ENCODE results near the gene LRRC47. TPM values are rescaled to one million over a fixed set of nuclear protein-coding genes. Genes with fewer than 3 reads are reported as not detected.

LRRC47 gene
- total RNA-seq, 3 donors from 2014 or later, result 31.5 to 34.2 (median 34.2) TPM

GRCh38 chr1:3747903-3748302, 48.4 kb downstream of the LRRC47 start:
- Histone ChIP-seq H3K36me3 (no peaks in the 10 kb centered on the region), H3K9me3 (no peaks in the 10 kb centered on the region), H3K4me3 (peak overlapping the region in 2 of 3 donors; percentile 82 to 86), H3K27ac (no peak overlapping the region), H3K4me1 (no peaks in the 10 kb centered on the region), H3K27me3 (peaks cover 0 to 7% of the 10 kb centered on the region in 2 donors)
- intact Hi-C loops (cut with DNase I; ENCODE audit: low total_unique reads), result no loop called here
- DNase-seq (ENCODE audit: low spot score in 2 of 2), result no peak
- no peak for TF ChIP-seq CTCF (IDR thresholded peaks at IDR 0.05)
- TF ChIP-seq POLR2AphosphoS5 (IDR thresholded peaks at IDR 0.05), result no peak
- no peak for TF ChIP-seq POLR2A (IDR thresholded peaks at IDR 0.05)

GRCh38 chr1:3747522-3747848, 48.8 kb downstream of the LRRC47 start:
- Histone ChIP-seq H3K27ac (peak overlapping the region in 1 of 2 donors; percentile 64), H3K4me1 (no peaks in the 10 kb centered on the region), H3K36me3 (no peaks in the 10 kb centered on the region), H3K4me3 (peak overlapping the region; percentile 82 to 89 (median 86)), H3K27me3 (peaks cover 0 to 4% of the 10 kb centered on the region in 2 donors), H3K9me3 (no peaks in the 10 kb centered on the region)
- TF ChIP-seq POLR2AphosphoS5 (IDR thresholded peaks at IDR 0.05) (no peak), POLR2A (IDR thresholded peaks at IDR 0.05) (no peak), CTCF (IDR thresholded peaks at IDR 0.05) (no peak)
- DNase-seq (ENCODE audit: low spot score in 2 of 2), result no peak
- intact Hi-C loops (cut with DNase I; ENCODE audit: low total_unique reads), result no loop called here

DNA sequence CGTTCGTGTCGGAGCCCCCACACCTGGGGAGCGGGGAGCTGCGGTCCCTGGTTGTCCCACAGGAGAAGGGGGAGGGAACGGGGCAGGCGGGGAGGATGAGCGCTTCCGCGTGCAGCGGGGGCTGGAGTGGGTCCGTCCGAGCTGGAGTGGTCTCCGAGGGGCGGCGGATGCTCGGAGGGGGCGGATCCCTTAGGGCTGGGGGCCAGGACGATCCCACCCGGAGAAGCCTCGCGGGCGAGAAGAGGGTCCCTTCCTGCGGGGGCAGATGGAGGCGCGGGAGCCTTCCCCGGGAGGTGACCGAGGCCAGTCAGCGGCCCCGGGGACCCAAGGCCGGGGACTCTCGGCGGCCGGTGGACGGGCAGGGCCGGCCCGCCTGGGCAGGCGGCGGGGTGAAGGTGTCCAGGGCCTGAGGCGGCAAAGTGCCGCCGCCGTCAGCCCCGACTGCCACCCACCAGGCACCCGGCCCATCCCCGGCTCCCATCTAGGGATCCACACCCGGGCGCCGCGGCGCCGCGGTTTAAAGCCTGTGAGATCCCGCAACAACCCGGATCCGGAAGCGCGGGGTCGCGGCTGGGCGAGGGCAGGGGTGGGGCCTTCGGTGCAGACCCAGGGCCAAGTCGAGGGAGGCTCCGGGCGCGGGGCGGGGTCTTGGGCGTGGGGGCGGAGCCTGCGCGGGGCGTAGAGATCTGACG, 49.3 kb downstream of the LRRC47 start:
- H3K36me3 ChIP-seq, result peaks cover 5% of the 10 kb centered on the region
- DNase-seq (ENCODE audit: low spot score in 2 of 2), result peak; percentile 78 to 88
- H3K27ac ChIP-seq, result peak overlapping the region; percentile 64 to 78
- H3K27me3 ChIP-seq, result no peaks in the 10 kb centered on the region
- no peaks in the 10 kb centered on the region for H3K9me3 ChIP-seq
- TF ChIP-seq CTCF (IDR thresholded peaks at IDR 0.05) (no peak), POLR2A (IDR thresholded peaks at IDR 0.05) (no peak), POLR2AphosphoS5 (IDR thresholded peaks at IDR 0.05) (peak in 1 of 3 donors; percentile 12)
- no peaks in the 10 kb centered on the region for H3K4me1 ChIP-seq
- intact Hi-C loops (cut with DNase I; ENCODE audit: low total_unique reads), result no loop called here
- H3K4me3 ChIP-seq, result peak overlapping the region; percentile 82 to 89 (median 86)

GRCh38 chr1:3746389-3746829, 49.9 kb downstream of the LRRC47 start:
- DNase-seq (ENCODE audit: low spot score in 2 of 2), result no peak
- no peak for TF ChIP-seq POLR2AphosphoS5 (IDR thresholded peaks at IDR 0.05)
- Histone ChIP-seq H3K9me3 (no peaks in the 10 kb centered on the region), H3K36me3 (peaks cover 8% of the 10 kb centered on the region), H3K4me3 (peak overlapping the region; percentile 82 to 89 (median 86)), H3K27me3 (no peaks in the 10 kb centered on the region), H3K4me1 (no peaks in the 10 kb centered on the region), H3K27ac (peak overlapping the region; percentile 64 to 78)
- intact Hi-C loops (cut with DNase I; ENCODE audit: low total_unique reads), result no loop called here

- H3K27me3 ChIP-seq, result no peaks in the 10 kb centered on the region
- DNase-seq (ENCODE audit: low spot score in 2 of 2), result no peak
- peak overlapping the region in 1 of 2 donors; percentile 64 for H3K27ac ChIP-seq
- H3K4me1 ChIP-seq, result no peaks in the 10 kb centered on the region
- H3K4me3 ChIP-seq, result peak overlapping the region in 2 of 3 donors; percentile 82 to 86
- no peak for TF ChIP-seq POLR2A (IDR thresholded peaks at IDR 0.05)
- no peak for TF ChIP-seq POLR2AphosphoS5 (IDR thresholded peaks at IDR 0.05)
- TF ChIP-seq CTCF (IDR thresholded peaks at IDR 0.05), result no peak
- H3K9me3 ChIP-seq, result no peaks in the 10 kb centered on the region
- intact Hi-C loops (cut with DNase I; ENCODE audit: low total_unique reads), result no loop called here
- H3K36me3 ChIP-seq, result peaks cover 8% of the 10 kb centered on the region
Measured at GRCh38 chr1:3745590-3746381, 50.5 kb downstream of the LRRC47 start.
